Activated B cell treated with CpG ODN at 0.5 μM for 24 hours (primary cell): ENCODE measurements around the gene PTPRT. TPM values are rescaled to one million over a fixed set of nuclear protein-coding genes. Genes with fewer than 3 reads are reported as not detected.

Source experiments
- ATAC-seq: fragments of 200-7000 bp; cut with Tn5 transposase; one replicate; pipeline ENCODE4 v1.10.0; 2021; ENCODE audit warnings: low read depth, mild to moderate bottlenecking, moderate library complexity
- CTCF ChIA-PET: fragments of 350-600 bp; sonication (Branson Sonifier 250); formaldehyde crosslinking; loops from one replicate; lab custom pipeline; 2021; ENCODE audit warnings: antibody characterized with exemption; lab: Charles Lee
- POLR2A ChIA-PET: fragments of 350-600 bp; sonication (Branson Sonifier 250); formaldehyde crosslinking; loops from one replicate; lab custom pipeline; 2021; ENCODE audit warnings: antibody characterized with exemption; lab: Charles Lee
- DNase-seq: peaks from one replicate; pipeline ENCODE4 v3.0.0; 2022
- H3K27ac Mint-ChIP-seq: one replicate; pipeline ENCODE4 v1.8.0; 2020; ENCODE audit warnings: mixed read lengths
- H3K27me3 Mint-ChIP-seq: one replicate; pipeline ENCODE4 v1.8.0; 2021; ENCODE audit warnings: mixed read lengths
- H3K36me3 Mint-ChIP-seq: one replicate; pipeline ENCODE4 v1.8.0; 2021; ENCODE audit warnings: low read depth, mixed read lengths
- H3K4me1 Mint-ChIP-seq: one replicate; pipeline ENCODE4 v1.8.0; 2021; ENCODE audit warnings: mixed read lengths
- H3K4me3 Mint-ChIP-seq: one replicate; pipeline ENCODE4 v1.8.0; 2020; ENCODE audit warnings: mild to moderate bottlenecking, mixed read lengths
- H3K9me3 Mint-ChIP-seq: one replicate; pipeline ENCODE4 v1.8.0; 2020; ENCODE audit warnings: mixed read lengths
- CTCF ChIP-seq: fragments of 200-600 bp; IDR thresholded peaks from one replicate; pipeline ENCODE4 v1.8.0; 2022; ENCODE audit warnings: antibody characterized with exemption, mild to moderate bottlenecking
- intact Hi-C: fragments of 100-400 bp; cut with micrococcal nuclease; formaldehyde crosslinking; loops from one replicate; pipeline ENCODE4 v1.15.1; 2024
- total RNA-seq: library from RNA; stranded (reverse); gene quantifications from 2 replicates; pipeline ENCODE4 v1.2.3, GENCODE V29; 2022

Gene PTPRT
- total RNA-seq, 1 donor from 2014 or later, result not detected

GRCh38 chr20:42097741-42098140, 1092.0 kb downstream of the PTPRT start:
- ChIA-PET POLR2A (no interaction called here), CTCF (no interaction called here)
- Mint-ChIP-seq H3K4me3 (no peak overlapping the region), H3K27me3 (no peaks in the 10 kb centered on the region), H3K4me1 (no peaks in the 10 kb centered on the region), H3K27ac (no peak overlapping the region), H3K36me3 (no peaks in the 10 kb centered on the region), H3K9me3 (no peaks in the 10 kb centered on the region)
- DNase-seq (no peak), ATAC-seq (no peak)
- TF ChIP-seq CTCF, result no peak
- intact Hi-C loops, result no loop called here

GRCh38 chr20:42095221-42095620, 1094.5 kb downstream of the PTPRT start:
- Mint-ChIP-seq H3K27me3 (no peaks in the 10 kb centered on the region), H3K36me3 (no peaks in the 10 kb centered on the region), H3K27ac (no peak overlapping the region), H3K4me1 (no peaks in the 10 kb centered on the region), H3K4me3 (no peak overlapping the region), H3K9me3 (no peaks in the 10 kb centered on the region)
- ChIA-PET CTCF (no interaction called here), POLR2A (no interaction called here)
- intact Hi-C loops, result no loop called here
- ATAC-seq (no peak), DNase-seq (no peak)
- no peak for TF ChIP-seq CTCF

GRCh38 chr20:42093542-42094440, 1095.9 kb downstream of the PTPRT start:
- H3K4me1 Mint-ChIP-seq, result no peaks in the 10 kb centered on the region

GRCh38 chr20:42093041-42093440, 1096.7 kb downstream of the PTPRT start:
- TF ChIP-seq CTCF, result no peak
- no peak overlapping the region for H3K4me3 Mint-ChIP-seq
- ATAC-seq (no peak), DNase-seq (no peak)
- H3K36me3 Mint-ChIP-seq, result no peaks in the 10 kb centered on the region
- H3K27ac Mint-ChIP-seq, result no peak overlapping the region
- no peaks in the 10 kb centered on the region for H3K9me3 Mint-ChIP-seq
- intact Hi-C loops, result no loop called here
- POLR2A ChIA-PET, result no interaction called here
- no peaks in the 10 kb centered on the region for H3K4me1 Mint-ChIP-seq
- CTCF ChIA-PET, result no interaction called here
- no peaks in the 10 kb centered on the region for H3K27me3 Mint-ChIP-seq

More at GRCh38 chr20:42093542-42094440, 1095.9 kb downstream of the PTPRT start:
- intact Hi-C loops, result no loop called here
- H3K36me3 Mint-ChIP-seq, result no peaks in the 10 kb centered on the region
- no peaks in the 10 kb centered on the region for H3K27me3 Mint-ChIP-seq
- ATAC-seq (no peak), DNase-seq (no peak)
- POLR2A ChIA-PET, result no interaction called here
- no peak overlapping the region for H3K4me3 Mint-ChIP-seq
- no peak overlapping the region for H3K27ac Mint-ChIP-seq
- no peaks in the 10 kb centered on the region for H3K9me3 Mint-ChIP-seq
- no peak for TF ChIP-seq CTCF
- CTCF ChIA-PET, result no interaction called here

- intact Hi-C loops, result no loop called here
- no peak overlapping the region for H3K27ac Mint-ChIP-seq
- no peak for TF ChIP-seq CTCF
- H3K4me1 Mint-ChIP-seq, result no peaks in the 10 kb centered on the region
- no peak for DNase-seq
- H3K9me3 Mint-ChIP-seq, result no peaks in the 10 kb centered on the region
- H3K36me3 Mint-ChIP-seq, result no peaks in the 10 kb centered on the region
- ChIA-PET CTCF (no interaction called here), POLR2A (no interaction called here)
- ATAC-seq, result no peak
- no peak overlapping the region for H3K4me3 Mint-ChIP-seq
- no peaks in the 10 kb centered on the region for H3K27me3 Mint-ChIP-seq
These were observed 1104.3 kb downstream of the PTPRT start for GRCh38 chr20:42085366-42085765.
